Right renal cortex interstitium (tissue), 3 donors: ENCODE results near the gene MARK1. TPM values are rescaled to one million over a fixed set of nuclear protein-coding genes. Genes with fewer than 3 reads are reported as not detected.

Source experiments
- DNase-seq, 3 donors: peaks; one replicate each; pipeline ENCODE4 v3.0.0-alpha.2; 2013; ENCODE audit warnings: low read depth in 3 of 3, low spot score in 2 of 3
- polyA plus RNA-seq, 3 donors: library from polyadenylated mRNA; unstranded; fragments of 120-200 nt; gene quantifications; one replicate each; pipeline ENCODE4 v1.2.1, GENCODE V29; 2013; ENCODE audit not compliant: insufficient read length in 3 of 3

The MARK1 gene
- polyA plus RNA-seq, 3 donors: 8.3 to 10.9 (median 9.7) TPM

DNA sequence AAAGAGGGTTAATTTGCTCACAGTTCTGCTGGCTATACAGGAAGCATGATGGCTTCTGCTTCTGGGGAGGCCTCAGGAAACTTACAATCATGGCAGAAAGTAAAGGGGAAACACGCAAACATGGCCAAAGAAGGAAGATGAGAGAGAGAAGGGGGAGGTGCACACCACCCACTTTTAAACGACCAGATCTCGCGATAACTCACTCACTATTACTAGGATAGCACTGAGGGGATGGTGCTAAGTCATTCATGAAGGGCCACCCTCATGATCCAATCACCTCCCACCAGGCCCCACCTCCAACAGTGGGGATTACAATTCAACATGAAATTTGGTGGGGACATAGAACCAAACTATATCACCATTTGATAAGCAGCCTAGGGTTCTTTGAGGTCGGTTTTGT is 159.9 kb downstream of the MARK1 start:
- DNase-seq: no peak

- DNase-seq: no peak
These were observed 161.7 kb downstream of the MARK1 start for GRCh38 chr1:220689666-220690065.

- peak; percentile 56 to 58 (median 58) for DNase-seq
These were observed 162.5 kb downstream of the MARK1 start, which contains the start of gene C1orf115 for GRCh38 chr1:220690140-220691052. Gene C1orf115, plus strand, starts transcription at chr1:220690363. Its CDS starts 40 bp downstream, at chr1:220690403.

DNA sequence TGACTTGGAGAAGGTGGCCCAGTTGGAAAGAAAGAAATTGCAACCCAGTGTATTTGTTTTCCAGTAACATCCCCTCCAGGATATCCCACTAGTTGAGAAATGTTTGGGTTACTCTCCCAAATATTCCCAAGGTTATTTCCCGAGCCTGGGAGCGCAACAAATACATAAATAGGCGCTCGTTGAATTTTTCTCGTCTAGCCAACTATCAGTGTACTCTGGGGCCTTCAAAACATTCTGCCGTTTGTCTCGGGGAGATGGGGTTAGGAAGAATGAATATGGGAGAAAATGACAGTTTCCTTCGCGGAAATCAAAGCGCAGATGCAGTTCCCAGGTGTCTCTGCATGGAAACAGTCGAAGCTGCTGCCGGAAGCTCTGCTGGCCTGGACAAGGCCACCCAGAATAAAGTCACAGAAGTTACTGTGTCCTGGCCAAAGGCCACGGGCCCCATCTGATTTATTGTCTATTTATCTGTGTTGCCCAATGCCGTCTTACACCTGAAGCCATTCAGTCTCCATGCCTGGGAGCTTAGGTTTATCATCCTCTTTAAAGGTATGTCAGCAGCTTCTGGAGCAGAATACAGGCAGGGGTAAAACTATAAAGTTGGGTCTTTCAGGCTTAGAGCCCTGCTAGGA is 163.2 kb downstream of the MARK1 start:
- no peak for DNase-seq

DNA sequence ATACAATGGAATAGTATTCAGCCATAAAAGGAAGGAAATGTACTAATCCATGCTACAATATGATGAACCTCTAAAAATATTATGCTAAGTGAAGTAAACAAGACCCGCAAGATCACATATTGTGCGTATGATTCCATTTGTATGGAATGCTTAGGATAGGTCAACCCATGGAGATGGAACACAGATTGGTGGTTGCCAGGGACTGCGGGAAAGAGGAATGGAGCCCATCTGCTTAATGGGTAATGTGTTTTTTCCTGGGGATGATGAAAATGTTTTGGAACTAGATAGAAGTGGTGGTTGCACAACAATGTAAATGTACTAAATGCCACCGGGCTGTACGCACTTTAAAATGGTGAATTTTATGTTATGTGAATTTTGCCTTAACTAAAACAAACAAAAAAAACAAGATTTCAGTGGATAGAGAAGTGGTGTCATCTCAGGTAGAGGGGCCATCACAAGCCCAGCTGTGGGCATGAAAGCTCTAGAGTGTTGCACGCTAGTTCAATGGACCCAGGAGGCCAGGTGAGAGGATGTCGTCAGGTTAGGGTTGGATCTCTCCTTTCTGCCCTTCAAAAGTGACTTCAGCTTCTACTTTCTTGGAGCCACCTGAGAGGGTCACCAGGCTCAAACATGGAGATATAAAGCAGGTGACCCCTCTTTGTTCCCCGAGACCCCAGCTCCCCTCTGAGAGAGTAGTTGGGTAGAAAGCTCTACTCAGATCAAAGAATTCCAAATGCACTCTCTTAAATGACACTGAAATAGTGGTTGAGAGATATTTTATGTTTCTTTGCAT is 164.7 kb downstream of the MARK1 start:
- DNase-seq: no peak

DNA sequence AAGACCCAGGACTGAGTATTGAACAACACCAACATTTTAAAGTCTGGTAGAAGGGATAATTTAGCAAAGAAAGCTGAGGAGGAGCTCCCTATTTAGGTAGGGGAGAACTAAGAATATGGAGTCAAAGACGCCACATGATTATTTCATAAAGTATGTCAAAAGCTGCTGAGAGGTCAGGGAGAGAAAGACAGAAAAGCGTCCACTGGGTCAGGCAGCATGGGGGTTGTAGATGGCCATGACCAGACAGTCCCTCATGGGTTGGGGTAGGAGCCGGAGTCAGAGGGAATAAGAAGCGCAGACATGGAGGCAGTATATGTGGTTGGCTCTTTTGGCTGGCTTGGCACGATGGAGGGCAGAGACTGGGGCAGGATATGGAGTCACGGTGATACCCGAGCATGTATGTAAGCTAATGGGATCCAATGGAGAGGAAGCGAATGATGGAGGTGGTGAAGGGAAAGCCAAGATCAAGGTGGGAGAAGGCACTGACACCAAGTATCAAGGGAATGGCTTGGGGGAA is 167.0 kb downstream of the MARK1 start:
- DNase-seq: no peak

DNA sequence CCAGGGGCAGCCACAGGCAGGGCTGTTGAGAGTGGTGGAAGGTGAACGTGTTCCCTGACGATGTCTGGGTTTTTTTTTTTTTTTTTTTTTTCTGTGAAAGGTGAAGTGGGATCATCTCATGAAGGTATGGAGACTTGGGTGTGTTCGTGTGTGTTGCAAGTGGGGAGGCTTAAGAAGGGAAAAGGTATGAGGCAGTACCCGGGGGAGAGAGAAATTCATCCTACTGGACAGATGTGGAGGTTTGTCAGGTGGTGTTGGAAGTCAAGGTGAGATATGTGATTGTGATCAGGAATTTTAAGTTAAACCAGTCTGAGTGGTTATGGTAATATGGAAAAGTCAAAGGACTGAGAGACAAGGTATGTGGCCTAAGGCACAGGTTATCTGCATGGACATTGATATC is 167.5 kb downstream of the MARK1 start:
- DNase-seq: no peak

GRCh38 chr1:220696226-220696862 is 168.4 kb downstream of the MARK1 start:
- no peak for DNase-seq

DNA sequence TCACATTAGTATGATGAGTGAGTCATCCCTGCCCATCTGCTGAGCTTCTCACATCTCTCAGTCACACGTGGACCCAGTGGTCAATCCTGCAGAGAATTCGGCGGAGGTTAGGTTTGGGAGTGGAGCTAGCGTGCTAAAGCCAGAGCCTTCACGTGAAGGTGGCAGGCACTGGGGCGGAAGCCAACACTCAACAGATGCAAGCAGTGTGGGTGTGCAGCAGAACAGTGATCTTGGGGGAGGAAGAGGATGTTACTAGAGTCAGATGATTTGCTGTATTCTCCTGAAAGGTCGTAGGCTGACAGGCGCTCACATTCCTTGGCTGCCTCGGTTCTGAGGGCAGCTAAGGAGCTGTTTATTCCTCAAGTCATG is 168.9 kb downstream of the MARK1 start:
- no peak for DNase-seq

DNA sequence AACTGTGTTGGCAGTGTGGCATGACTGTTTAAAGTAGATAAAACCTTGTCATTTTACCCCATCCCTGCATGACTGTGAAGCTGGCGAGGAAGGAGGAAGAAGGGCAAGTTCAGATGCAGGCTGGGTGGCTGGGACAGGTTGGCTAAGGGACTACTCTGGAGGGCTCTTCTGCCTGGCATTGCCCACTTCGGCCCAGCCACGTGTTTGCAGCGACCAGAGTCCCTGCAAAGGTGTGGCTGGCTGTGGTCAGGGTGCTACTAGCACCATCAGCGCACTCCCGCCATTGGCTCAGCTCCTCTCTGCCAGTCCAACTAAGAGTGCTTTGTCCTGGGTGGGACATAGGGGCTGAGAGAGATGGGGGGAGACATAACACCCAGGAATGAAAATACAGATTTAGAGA is 169.4 kb downstream of the MARK1 start:
- no peak for DNase-seq

GRCh38 chr1:220698607-220699016 is 170.7 kb downstream of the MARK1 start:
- no peak for DNase-seq

- no peak for DNase-seq
These were observed 171.1 kb downstream of the MARK1 start for GRCh38 chr1:220699044-220699443.

- no peak for DNase-seq
These were observed 172.7 kb downstream of the MARK1 start for GRCh38 chr1:220700556-220701179.

DNA sequence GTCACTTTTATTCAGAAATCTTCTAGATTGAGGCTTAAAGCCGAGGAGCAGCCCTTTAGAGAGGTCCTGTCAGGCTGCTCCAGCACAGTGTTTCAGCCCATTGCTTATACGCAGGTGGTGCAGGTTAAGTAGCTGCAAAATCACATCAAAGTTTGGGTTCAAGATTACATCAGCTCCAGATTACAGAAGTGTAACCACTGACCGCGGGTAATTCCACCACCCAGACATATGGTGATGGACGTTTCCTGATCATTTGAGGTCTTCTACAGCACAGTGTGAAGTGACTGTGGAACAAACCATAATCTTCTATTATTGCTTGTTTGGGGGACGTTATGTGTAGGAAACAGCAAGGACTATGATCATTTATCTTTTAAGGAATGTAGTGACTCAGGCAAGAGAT is 174.0 kb downstream of the MARK1 start:
- DNase-seq: no peak

DNA sequence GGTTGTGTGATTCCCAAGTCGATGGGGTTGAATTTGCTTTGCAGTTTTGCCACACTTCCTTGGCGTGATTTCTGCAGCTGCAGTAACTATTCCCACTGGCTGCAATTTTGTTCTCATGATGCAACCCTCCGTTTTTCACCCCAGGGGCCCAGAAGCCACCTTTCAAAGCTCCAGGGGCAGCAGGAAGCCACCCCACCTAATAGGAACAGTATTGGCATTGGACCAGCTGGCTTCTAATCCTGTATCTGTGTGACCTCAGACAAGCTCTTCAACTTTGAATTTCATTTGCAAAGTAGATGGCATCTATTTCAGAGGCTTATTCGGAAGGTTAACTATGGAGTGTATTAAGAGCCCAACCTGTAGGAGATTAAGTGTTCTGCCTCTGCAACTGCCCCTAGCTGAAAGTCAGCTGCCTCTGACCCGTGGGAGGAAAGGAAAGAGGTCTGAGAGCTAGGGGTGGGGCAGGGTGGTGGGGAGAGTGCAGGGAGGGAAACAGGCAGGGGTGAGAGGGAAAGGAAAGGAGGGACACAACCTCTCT is 174.9 kb downstream of the MARK1 start:
- DNase-seq: no peak

- DNase-seq: no peak
These were observed 175.4 kb downstream of the MARK1 start for GRCh38 chr1:220703305-220703704.

GRCh38 chr1:220705782-220706181 is 177.8 kb downstream of the MARK1 start:
- DNase-seq: no peak

- DNase-seq: peak in 1 of 3 donors; percentile 18
These were observed 178.5 kb downstream of the MARK1 start for GRCh38 chr1:220706480-220706879.

GRCh38 chr1:220707160-220707559 is 179.2 kb downstream of the MARK1 start:
- DNase-seq: no peak

DNA sequence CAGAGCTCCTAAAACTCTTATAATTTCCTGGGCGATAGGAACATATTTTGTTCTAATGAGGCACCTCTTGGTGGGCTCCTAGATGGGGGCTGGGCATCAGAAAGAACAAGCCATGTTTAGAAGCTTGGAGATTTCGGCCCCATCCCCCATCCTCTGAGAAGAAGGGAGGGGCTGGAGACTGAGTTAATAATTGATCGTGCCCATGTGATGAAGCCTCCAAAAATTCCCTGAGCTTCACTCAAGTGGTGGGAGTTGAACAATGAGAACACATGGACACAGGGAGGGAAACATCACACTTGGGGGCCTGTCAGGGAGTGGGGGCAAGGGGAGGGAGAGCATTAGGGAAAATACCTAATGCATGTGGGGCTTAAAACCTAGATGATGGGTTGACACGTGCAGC is 180.3 kb downstream of the MARK1 start:
- DNase-seq: no peak
